GM06990 (cell line): ENCODE data around the gene ARHGEF37.

ENCODE experiments used
- DNase-seq: peaks from one replicate; pipeline ENCODE4 v3.0.0-alpha.2; 2011; ENCODE audit not compliant: insufficient read length; ENCODE audit errors: extremely low read depth
- H3K27me3 ChIP-seq: replicated peaks from 2 replicates; pipeline ENCODE4 v1.6.0; 2011; ENCODE audit warnings: low read length; ENCODE audit not compliant: control insufficient read depth, insufficient read depth
- H3K36me3 ChIP-seq: 2 replicates; pipeline ENCODE4 v1.5.1; 2011; ENCODE audit warnings: low read length; ENCODE audit not compliant: control insufficient read depth, insufficient read depth
- H3K4me3 ChIP-seq: replicated peaks from 2 replicates; pipeline ENCODE4 v1.5.1; 2011; ENCODE audit warnings: low read depth, mild to moderate bottlenecking, control low read depth, low read length
- CTCF ChIP-seq: IDR thresholded peaks from 2 replicates; pipeline ENCODE4 v1.5.1; 2011; ENCODE audit warnings: low read length, control low read depth, mild to moderate bottlenecking, inconsistent platforms; ENCODE audit not compliant: insufficient read depth, poor library complexity, severe bottlenecking

Gene ARHGEF37

DNA sequence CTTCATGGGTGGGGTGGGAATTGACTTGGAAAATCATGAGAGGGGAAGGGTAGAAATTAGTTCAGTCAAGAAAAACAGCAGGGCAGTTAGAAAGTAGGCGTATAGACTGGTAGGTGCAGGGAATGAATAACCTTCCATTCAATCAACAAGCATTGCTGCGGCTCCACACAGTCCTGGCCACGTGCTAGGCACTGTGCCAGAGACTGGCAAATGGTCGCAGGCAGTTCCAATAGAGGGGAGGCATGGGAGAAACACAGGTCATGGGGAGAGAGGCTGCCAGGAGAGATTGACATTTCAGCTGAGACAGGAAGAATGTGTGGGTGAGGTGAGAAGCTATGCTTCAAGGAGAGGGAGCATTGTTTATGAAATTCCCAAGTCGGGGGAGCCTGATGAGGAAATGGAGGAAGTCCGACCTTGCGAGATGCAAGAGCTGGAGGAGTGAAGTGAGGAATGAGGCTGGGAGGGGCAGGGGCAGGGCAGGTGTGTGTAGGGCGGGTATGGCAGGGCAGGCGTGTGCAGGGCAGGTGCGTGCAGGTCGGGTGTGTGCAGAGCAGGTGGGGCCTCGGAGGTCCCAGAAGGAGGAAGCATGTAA lies 94.4 kb downstream of the ARHGEF37 start:
- Histone ChIP-seq H3K27me3 (no peaks in the 10 kb centered on the region), H3K36me3 (no peaks in the 10 kb centered on the region), H3K4me3 (no peak overlapping the region)
- no peak for TF ChIP-seq CTCF
- no peak for DNase-seq

- no peaks in the 10 kb centered on the region for H3K36me3 ChIP-seq
- DNase-seq = peak; percentile 31
- H3K27me3 ChIP-seq = no peaks in the 10 kb centered on the region
- H3K4me3 ChIP-seq = no peak overlapping the region
- no peak for TF ChIP-seq CTCF
These were observed 96.4 kb downstream of the ARHGEF37 start for GRCh38 chr5:149677731-149678130.

- Histone ChIP-seq H3K4me3 (no peak overlapping the region), H3K27me3 (no peaks in the 10 kb centered on the region), H3K36me3 (no peaks in the 10 kb centered on the region)
- no peak for TF ChIP-seq CTCF
- no peak for DNase-seq
These were observed 98.8 kb downstream of the ARHGEF37 start for GRCh38 chr5:149679876-149680809.

DNA sequence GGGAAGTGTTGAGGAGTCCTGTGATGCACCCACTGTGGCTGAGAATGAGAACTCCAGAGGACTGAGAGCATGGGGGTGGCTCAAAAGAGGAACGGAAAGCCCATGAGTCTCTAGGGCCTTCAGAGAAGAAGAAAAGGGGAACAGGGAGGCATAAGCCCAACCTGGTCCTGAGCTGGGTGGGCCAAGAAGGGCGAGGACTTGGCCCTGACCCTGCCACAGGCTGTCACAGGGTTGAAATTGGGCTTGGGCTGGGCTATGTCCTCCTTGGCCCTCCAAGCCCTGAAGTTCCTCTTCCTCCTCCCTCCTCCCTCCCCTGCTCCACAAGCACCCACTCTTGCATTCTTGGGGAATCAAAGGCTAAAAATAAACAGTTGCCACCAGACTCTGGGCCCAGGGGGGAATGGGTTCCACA lies 99.5 kb downstream of the ARHGEF37 start:
- TF ChIP-seq CTCF = no peak
- DNase-seq = peak; percentile 69
- Histone ChIP-seq H3K27me3 (no peaks in the 10 kb centered on the region), H3K4me3 (no peak overlapping the region), H3K36me3 (no peaks in the 10 kb centered on the region)

DNA sequence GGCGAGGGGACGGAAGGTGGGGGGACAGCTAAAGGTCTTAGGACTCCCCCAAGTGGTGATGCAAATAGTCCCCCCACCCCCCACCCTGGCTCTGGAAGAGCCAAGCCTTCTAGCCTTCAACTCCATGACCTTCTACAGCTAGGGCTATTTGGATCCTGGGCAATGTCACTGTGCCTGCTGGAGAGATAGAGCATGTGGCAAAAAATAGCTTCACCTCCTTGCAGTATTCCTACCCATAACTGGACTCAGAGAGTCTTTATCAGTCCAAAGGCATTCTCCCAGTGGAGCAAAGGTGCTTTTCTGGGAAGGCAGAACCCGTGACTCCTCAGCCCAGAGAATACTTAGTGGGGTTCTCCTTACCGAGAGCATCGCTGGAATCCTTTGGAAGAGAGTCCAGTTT lies 100.0 kb downstream of the ARHGEF37 start:
- no peak for TF ChIP-seq CTCF
- DNase-seq = no peak
- no peak overlapping the region for H3K4me3 ChIP-seq
- no peaks in the 10 kb centered on the region for H3K36me3 ChIP-seq
- no peaks in the 10 kb centered on the region for H3K27me3 ChIP-seq
